HCT116 (cell line): ENCODE measurements around the gene COMMD9. TPM values are rescaled to one million over a fixed set of nuclear protein-coding genes. Genes with fewer than 3 reads are reported as not detected.
A peak's percentile ranks its signal among the peaks of the same experiment; 100 is the strongest.

ENCODE experiments used
- ATAC-seq: fragments of 200-7000 bp; cut with Tn5 transposase; 2 replicates; pipeline ENCODE4 v1.9.1; 2020; ENCODE audit warnings: mild to moderate bottlenecking, moderate library complexity
- BruUV-seq: library from RNA; stranded (reverse); fragments of 400-500 nt; replicated peaks from 2 replicates; lab custom pipeline; 2021; lab: Mats Ljungman, UMichigan
- CTCF ChIA-PET: fragments of 300-600 bp; sonication (Branson Sonifier 250); formaldehyde crosslinking; loops from one replicate; lab custom pipeline; 2021; ENCODE audit warnings: antibody characterized with exemption; lab: Charles Lee
- POLR2A ChIA-PET: fragments of 300-600, 350-600 bp; sonication (Branson Sonifier 250); formaldehyde crosslinking; loops from one replicate; lab custom pipeline; 2021; ENCODE audit warnings: antibody characterized with exemption; lab: Charles Lee
- RAD21 ChIA-PET, 2 experiments: fragments of 300-600 bp; sonication (Branson Sonifier 250); formaldehyde crosslinking; loops; one replicate each; lab custom pipeline; 2023; ENCODE audit warnings: low total read pairs in 2 of 2; ENCODE audit not compliant: uncharacterized antibody in 2 of 2, unreplicated experiment in 2 of 2, low non-redundant PET in 1 of 2; lab: Charles Lee
- DNase-seq: peaks from one replicate; pipeline ENCODE4 v3.0.0-alpha.2; 2010; ENCODE audit warnings: low read depth, low spot score
- H2AFZ ChIP-seq: fragments of 200-600 bp; shearing (Covaris generic), sonication (generic); 2 replicates; pipeline ENCODE4 v1.6.1; 2017; ENCODE audit warnings: low read depth, mixed run types, mixed read lengths, antibody characterized with exemption, low read length; ENCODE audit not compliant: poor library complexity, severe bottlenecking
- H3K27ac ChIP-seq: 2 replicates; pipeline ENCODE4 v1.5.1; 2012; ENCODE audit warnings: low read depth, low read length
- H3K27me3 ChIP-seq: fragments of 200-600 bp; sonication (generic); 2 replicates; pipeline ENCODE4 v1.6.1; 2016; ENCODE audit warnings: mixed run types, low read length, mixed read lengths; ENCODE audit not compliant: insufficient read depth
- H3K36me3 ChIP-seq, 2 experiments: fragments of 200-500 bp in 1 of 2; fragments of 200-600 bp in 1 of 2; sonication (Bioruptor generic) in 1 of 2; sonication (generic) in 1 of 2; 2 replicates each; pipeline versions ENCODE4 v1.5.1 to v1.6.1; 2014 to 2016; ENCODE audit warnings: low read length in 2 of 2, inconsistent platforms in 1 of 2, mixed read lengths in 1 of 2, mixed run types in 1 of 2; ENCODE audit not compliant: insufficient read depth in 2 of 2, control insufficient read depth in 1 of 2
- H3K4me1 ChIP-seq, 2 experiments: fragments of 200-600 bp in 1 of 2; sonication (generic) in 1 of 2; 2 replicates each; pipeline versions ENCODE4 v1.5.1 to v1.6.1; 2012 to 2017; ENCODE audit warnings: low read length in 2 of 2, inconsistent platforms in 1 of 2, mild to moderate bottlenecking in 1 of 2, mixed read lengths in 1 of 2, mixed run types in 1 of 2, moderate library complexity in 1 of 2; ENCODE audit not compliant: insufficient read depth in 2 of 2, control insufficient read depth in 1 of 2
- H3K4me2 ChIP-seq: fragments of 200-600 bp; sonication (generic); 2 replicates; pipeline ENCODE4 v1.6.1; 2017; ENCODE audit warnings: mixed run types, low read length, mixed read lengths
- H3K4me3 ChIP-seq, 2 experiments: fragments of 200-600 bp in 1 of 2; sonication (generic) in 1 of 2; replicated peaks in 1 of 2; 2 replicates each; pipeline ENCODE4 v1.5.1; 2011 to 2016; ENCODE audit warnings: low read length in 2 of 2, control low read depth in 1 of 2, low read depth in 1 of 2, mild to moderate bottlenecking in 1 of 2, mixed read lengths in 1 of 2, mixed run types in 1 of 2
- H3K79me2 ChIP-seq: fragments of 200-600 bp; sonication (generic); 2 replicates; pipeline ENCODE4 v1.6.1; 2017; ENCODE audit warnings: mild to moderate bottlenecking, mixed run types, low read length, moderate library complexity, mixed read lengths; ENCODE audit not compliant: insufficient read depth
- H3K9ac ChIP-seq: fragments of 200-600 bp; sonication (generic); 2 replicates; pipeline ENCODE4 v1.6.1; 2016; ENCODE audit warnings: low read length, mixed read lengths
- H3K9me2 ChIP-seq: fragments of 200-600 bp; sonication (generic), shearing (Covaris generic); 2 replicates; pipeline ENCODE4 v1.6.1; 2017; ENCODE audit warnings: mixed run types, mild to moderate bottlenecking, moderate library complexity; ENCODE audit not compliant: insufficient read depth
- H3K9me3 ChIP-seq, 2 experiments: fragments of 200-500 bp in 1 of 2; fragments of 200-600 bp in 1 of 2; sonication (Bioruptor generic) in 1 of 2; sonication (generic) in 1 of 2; 2 replicates each; pipeline ENCODE4 v1.6.1; 2014 to 2017; ENCODE audit warnings: low read length in 2 of 2, mixed read lengths in 2 of 2, inconsistent platforms in 1 of 2, low read depth in 1 of 2, mild to moderate bottlenecking in 1 of 2, mixed run types in 1 of 2, moderate library complexity in 1 of 2; ENCODE audit not compliant: control insufficient read depth in 1 of 2, insufficient read depth in 1 of 2
- H4K20me1 ChIP-seq: fragments of 200-600 bp; sonication (generic), shearing (Covaris generic); 2 replicates; pipeline ENCODE4 v1.6.1; 2017; ENCODE audit warnings: mixed run types, mild to moderate bottlenecking, moderate library complexity; ENCODE audit not compliant: insufficient read depth
- CBX3 ChIP-seq: IDR thresholded peaks from 2 replicates; pipeline ENCODE4 v1.6.1; 2012; ENCODE audit warnings: low read depth
- EGR1 ChIP-seq: IDR thresholded peaks from 2 replicates; pipeline ENCODE4 v1.6.1; 2012; ENCODE audit warnings: low read depth
- FOSL1 ChIP-seq: IDR thresholded peaks from 2 replicates; pipeline ENCODE4 v1.6.1; 2012; ENCODE audit warnings: low read depth
- JUND ChIP-seq: IDR thresholded peaks from 2 replicates; pipeline ENCODE4 v1.6.1; 2012
- POLR2AphosphoS5 ChIP-seq: IDR thresholded peaks from 2 replicates; pipeline ENCODE4 v1.6.1; 2011; ENCODE audit warnings: mild to moderate bottlenecking, low read depth, low read length, moderate library complexity
- RAD21 ChIP-seq: IDR thresholded peaks from 2 replicates; pipeline ENCODE4 v1.6.1; 2012; ENCODE audit warnings: low read depth, mild to moderate bottlenecking
- ZFX ChIP-seq: fragments of 450-650 bp; IDR thresholded peaks from 2 replicates; pipeline ENCODE4 v1.6.1; 2017
- intact Hi-C: fragments of 100-400 bp; cut with micrococcal nuclease; formaldehyde crosslinking; loops from 2 replicates; pipeline ENCODE4 v1.10.0; 2022
- total RNA-seq: library from RNA; stranded (reverse); gene quantifications from one replicate; pipeline ENCODE4 v1.2.1, GENCODE V29; 2021; ENCODE audit not compliant: unreplicated experiment
- TF ChIP-seq, protein P1 (sequence below), 3 experiments: fragments of 200-600 bp in 1 of 3; sonication (generic) in 1 of 3; IDR thresholded peaks in 2 of 3; conservative IDR thresholded peaks in 1 of 3; 2 replicates each; pipeline ENCODE4 v1.5.1; 2012 to 2017; ENCODE audit warnings: low read depth in 2 of 3, low read length in 2 of 3, antibody characterized with exemption in 1 of 3, borderline replicate concordance in 1 of 3, control low read depth in 1 of 3, mild to moderate bottlenecking in 1 of 3, mixed read lengths in 1 of 3, mixed run types in 1 of 3, moderate library complexity in 1 of 3; ENCODE audit not compliant: insufficient read depth in 1 of 3
- TF ChIP-seq, protein P2 (sequence below): IDR thresholded peaks from 2 replicates; pipeline ENCODE4 v1.6.1; 2012; ENCODE audit warnings: low read depth
- TF ChIP-seq, protein P3 (sequence below): IDR thresholded peaks from 2 replicates; pipeline ENCODE4 v1.6.1; 2012

COMMD9 gene
- total RNA-seq, 1 experiment from 2014 or later, result 33.3 TPM

DNA sequence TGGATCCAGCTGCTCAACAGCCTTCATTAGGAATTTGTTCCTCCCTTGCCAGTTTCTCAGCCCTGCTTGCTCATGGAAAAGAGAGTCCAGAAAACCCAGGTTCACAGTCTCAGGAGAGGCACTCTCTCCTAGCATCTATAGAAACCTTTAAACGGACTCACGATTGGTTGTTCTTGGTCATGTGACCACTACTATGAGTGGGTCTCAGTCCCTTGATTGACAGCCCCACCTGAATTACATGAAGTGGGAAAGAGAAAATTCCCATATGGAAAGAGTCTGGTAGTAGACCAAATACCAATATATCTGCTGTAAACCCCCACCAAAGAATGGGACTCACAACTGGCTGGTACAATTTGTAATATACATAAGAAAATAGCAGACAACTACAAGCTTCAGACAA is 54.4 kb downstream of the COMMD9 start (continued):
- TF ChIP-seq, protein P1, sequence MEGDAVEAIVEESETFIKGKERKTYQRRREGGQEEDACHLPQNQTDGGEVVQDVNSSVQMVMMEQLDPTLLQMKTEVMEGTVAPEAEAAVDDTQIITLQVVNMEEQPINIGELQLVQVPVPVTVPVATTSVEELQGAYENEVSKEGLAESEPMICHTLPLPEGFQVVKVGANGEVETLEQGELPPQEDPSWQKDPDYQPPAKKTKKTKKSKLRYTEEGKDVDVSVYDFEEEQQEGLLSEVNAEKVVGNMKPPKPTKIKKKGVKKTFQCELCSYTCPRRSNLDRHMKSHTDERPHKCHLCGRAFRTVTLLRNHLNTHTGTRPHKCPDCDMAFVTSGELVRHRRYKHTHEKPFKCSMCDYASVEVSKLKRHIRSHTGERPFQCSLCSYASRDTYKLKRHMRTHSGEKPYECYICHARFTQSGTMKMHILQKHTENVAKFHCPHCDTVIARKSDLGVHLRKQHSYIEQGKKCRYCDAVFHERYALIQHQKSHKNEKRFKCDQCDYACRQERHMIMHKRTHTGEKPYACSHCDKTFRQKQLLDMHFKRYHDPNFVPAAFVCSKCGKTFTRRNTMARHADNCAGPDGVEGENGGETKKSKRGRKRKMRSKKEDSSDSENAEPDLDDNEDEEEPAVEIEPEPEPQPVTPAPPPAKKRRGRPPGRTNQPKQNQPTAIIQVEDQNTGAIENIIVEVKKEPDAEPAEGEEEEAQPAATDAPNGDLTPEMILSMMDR (IDR thresholded peaks at IDR 0.05 in 2 of 3, conservative IDR thresholded peaks at IDR 0.05 in 1 of 3; ENCODE audit: borderline replicate concordance in 1 of 3, insufficient read depth in 1 of 3, low read depth in 2 of 3, low read length in 2 of 3), result no peak
- TF ChIP-seq CBX3, result no peak
- no peak for TF ChIP-seq FOSL1

DNA sequence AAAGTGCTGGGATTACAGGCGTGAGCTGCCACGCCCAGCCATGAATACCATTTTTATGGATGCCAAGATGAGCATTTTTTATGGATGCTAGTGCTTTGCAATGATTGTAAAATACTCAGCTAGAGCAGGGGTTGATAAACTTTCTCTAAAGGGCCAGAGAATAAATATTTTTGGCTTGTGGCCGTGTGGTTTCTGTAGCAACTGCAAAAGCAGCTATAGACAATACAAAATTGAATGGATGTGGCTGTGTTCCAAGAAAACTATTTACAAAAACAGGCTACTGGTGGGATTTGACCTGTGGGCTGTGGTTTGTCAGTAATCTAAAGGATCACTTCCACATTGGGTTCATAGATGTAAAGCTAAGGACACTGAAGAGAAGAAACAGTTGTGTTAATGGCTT is 56.0 kb downstream of the COMMD9 start:
- ChIA-PET RAD21 (interaction anchor here in 1 of 2 experiments (1.4 kb wide), 1 partner anchor 33 kb away, joined by 3 read pairs; no protein-coding TSS in a partner anchor), CTCF (no interaction called here), POLR2A (interaction anchor here (0.7 kb wide), 1 partner anchor 1197 kb away, joined by 3 read pairs; no protein-coding TSS in a partner anchor)
- Histone ChIP-seq H3K9me3 (no peaks in the 10 kb centered on the region), H3K9ac (no peak overlapping the region), H3K4me2 (no peak overlapping the region), H2AFZ (no peak overlapping the region), H4K20me1 (no peaks in the 10 kb centered on the region), H3K4me3 (no peak overlapping the region)
- intact Hi-C loops, result no loop called here
- no TSS peak for BruUV-seq
- TF ChIP-seq FOSL1 (no peak), EGR1 (no peak), RAD21 (no peak), POLR2AphosphoS5 (no peak), ZFX (no peak), JUND (no peak)
- TF ChIP-seq, protein P2, sequence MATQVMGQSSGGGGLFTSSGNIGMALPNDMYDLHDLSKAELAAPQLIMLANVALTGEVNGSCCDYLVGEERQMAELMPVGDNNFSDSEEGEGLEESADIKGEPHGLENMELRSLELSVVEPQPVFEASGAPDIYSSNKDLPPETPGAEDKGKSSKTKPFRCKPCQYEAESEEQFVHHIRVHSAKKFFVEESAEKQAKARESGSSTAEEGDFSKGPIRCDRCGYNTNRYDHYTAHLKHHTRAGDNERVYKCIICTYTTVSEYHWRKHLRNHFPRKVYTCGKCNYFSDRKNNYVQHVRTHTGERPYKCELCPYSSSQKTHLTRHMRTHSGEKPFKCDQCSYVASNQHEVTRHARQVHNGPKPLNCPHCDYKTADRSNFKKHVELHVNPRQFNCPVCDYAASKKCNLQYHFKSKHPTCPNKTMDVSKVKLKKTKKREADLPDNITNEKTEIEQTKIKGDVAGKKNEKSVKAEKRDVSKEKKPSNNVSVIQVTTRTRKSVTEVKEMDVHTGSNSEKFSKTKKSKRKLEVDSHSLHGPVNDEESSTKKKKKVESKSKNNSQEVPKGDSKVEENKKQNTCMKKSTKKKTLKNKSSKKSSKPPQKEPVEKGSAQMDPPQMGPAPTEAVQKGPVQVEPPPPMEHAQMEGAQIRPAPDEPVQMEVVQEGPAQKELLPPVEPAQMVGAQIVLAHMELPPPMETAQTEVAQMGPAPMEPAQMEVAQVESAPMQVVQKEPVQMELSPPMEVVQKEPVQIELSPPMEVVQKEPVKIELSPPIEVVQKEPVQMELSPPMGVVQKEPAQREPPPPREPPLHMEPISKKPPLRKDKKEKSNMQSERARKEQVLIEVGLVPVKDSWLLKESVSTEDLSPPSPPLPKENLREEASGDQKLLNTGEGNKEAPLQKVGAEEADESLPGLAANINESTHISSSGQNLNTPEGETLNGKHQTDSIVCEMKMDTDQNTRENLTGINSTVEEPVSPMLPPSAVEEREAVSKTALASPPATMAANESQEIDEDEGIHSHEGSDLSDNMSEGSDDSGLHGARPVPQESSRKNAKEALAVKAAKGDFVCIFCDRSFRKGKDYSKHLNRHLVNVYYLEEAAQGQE, result no peak
- TF ChIP-seq, protein P3, sequence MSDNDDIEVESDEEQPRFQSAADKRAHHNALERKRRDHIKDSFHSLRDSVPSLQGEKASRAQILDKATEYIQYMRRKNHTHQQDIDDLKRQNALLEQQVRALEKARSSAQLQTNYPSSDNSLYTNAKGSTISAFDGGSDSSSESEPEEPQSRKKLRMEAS, result no peak
- TF ChIP-seq, protein P1 (IDR thresholded peaks at IDR 0.05 in 2 of 3, conservative IDR thresholded peaks at IDR 0.05 in 1 of 3; ENCODE audit: borderline replicate concordance in 1 of 3, insufficient read depth in 1 of 3, low read depth in 2 of 3, low read length in 2 of 3), result no peak
- TF ChIP-seq, all 23 proteins: peak for 0
- no peaks in the 10 kb centered on the region; the same call in 1 of the 2 replicates for H3K9me2 ChIP-seq
- no peak for DNase-seq
- no peaks in the 10 kb centered on the region for H3K27me3 ChIP-seq
- H3K27ac ChIP-seq, result peak overlapping the region; percentile 35; the same call in 1 of the 2 replicates
- H3K79me2 ChIP-seq, result no peaks in the 10 kb centered on the region
- H3K36me3 ChIP-seq, result no peaks in the 10 kb centered on the region
- ATAC-seq, result no peak
- peaks cover 51% of the 10 kb centered on the region in 2 experiments for H3K4me1 ChIP-seq
